Activated CD4-positive, alpha-beta T cell treated with anti-CD3 and anti-CD28 coated beads, Interleukin-2, amount 10 ng/mL, durations not matched to agents 24 days and 14 days (primary cell): Measurements from ENCODE around the gene MLST8. TPM values are rescaled to one million over a fixed set of nuclear protein-coding genes. Genes with fewer than 3 reads are reported as not detected.
"Not testable (repeated sequence)": the region's sequence is repeated elsewhere in the genome, so short reads cannot be mapped to it uniquely, and the experiment has no call there.

Source experiments
- DNase-seq: peaks from one replicate; pipeline ENCODE4 v3.0.0; 2022
- H3K27ac Mint-ChIP-seq: one replicate; pipeline ENCODE4 v1.8.0; 2022; ENCODE audit warnings: mild to moderate bottlenecking, mixed read lengths
- H3K27me3 Mint-ChIP-seq: one replicate; pipeline ENCODE4 v1.8.0; 2022; ENCODE audit warnings: mixed read lengths
- H3K36me3 Mint-ChIP-seq: one replicate; pipeline ENCODE4 v1.8.0; 2022; ENCODE audit warnings: low read depth, mild to moderate bottlenecking, mixed read lengths
- H3K4me1 Mint-ChIP-seq: one replicate; pipeline ENCODE4 v1.8.0; 2021; ENCODE audit warnings: mixed read lengths
- H3K4me3 Mint-ChIP-seq: one replicate; pipeline ENCODE4 v1.8.0; 2022; ENCODE audit warnings: mild to moderate bottlenecking, moderate library complexity, mixed read lengths
- H3K9me3 Mint-ChIP-seq: one replicate; pipeline ENCODE4 v1.8.0; 2021; ENCODE audit warnings: mixed read lengths
- intact Hi-C: fragments of 100-400 bp; cut with micrococcal nuclease; formaldehyde crosslinking; loops from one replicate; pipeline ENCODE4 v1.15.1; 2023
- total RNA-seq: library from RNA; stranded (reverse); gene quantifications from 2 replicates; pipeline ENCODE4 v1.2.3, GENCODE V29; 2022

MLST8 gene
- total RNA-seq, 1 donor from 2014 or later: 65.2 TPM

DNA sequence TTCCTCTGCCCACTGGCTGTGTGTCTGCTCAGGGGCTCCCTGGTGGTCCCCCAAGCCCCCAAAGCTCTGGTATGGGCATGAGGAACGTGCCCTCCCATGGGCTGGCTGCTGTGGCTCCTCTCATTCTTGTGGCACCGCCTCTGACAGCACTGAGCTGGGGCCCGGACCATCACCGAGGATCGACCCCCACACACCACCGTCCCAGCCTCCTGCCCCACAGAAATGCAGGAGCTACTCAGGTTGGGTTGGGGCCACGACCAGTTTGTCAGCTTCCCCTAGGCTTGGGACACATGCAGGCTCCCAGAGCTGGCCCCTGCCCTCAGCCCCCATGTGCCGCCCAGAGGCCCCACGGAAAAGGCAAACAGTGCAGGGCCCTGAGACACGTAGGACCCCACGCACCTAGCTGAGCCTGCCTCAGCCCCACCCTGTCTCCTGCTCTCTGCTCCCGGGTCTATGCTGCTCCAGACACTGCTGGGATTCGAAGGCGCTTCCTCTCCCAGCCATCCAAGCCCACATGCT lies 5.6 kb upstream of the MLST8 start:
- no peaks in the 10 kb centered on the region for H3K9me3 Mint-ChIP-seq
- intact Hi-C loops: loop anchor here (10.0 kb wide), 1 partner anchor 225 kb away; the partner anchor contains the start of gene CCNF
- H3K4me1 Mint-ChIP-seq: peaks cover 10% of the 10 kb centered on the region
- H3K27ac Mint-ChIP-seq: no peak overlapping the region
- H3K4me3 Mint-ChIP-seq: no peak overlapping the region
- H3K27me3 Mint-ChIP-seq: peaks cover 36% of the 10 kb centered on the region
- no peaks in the 10 kb centered on the region for H3K36me3 Mint-ChIP-seq
- no peak for DNase-seq

DNA sequence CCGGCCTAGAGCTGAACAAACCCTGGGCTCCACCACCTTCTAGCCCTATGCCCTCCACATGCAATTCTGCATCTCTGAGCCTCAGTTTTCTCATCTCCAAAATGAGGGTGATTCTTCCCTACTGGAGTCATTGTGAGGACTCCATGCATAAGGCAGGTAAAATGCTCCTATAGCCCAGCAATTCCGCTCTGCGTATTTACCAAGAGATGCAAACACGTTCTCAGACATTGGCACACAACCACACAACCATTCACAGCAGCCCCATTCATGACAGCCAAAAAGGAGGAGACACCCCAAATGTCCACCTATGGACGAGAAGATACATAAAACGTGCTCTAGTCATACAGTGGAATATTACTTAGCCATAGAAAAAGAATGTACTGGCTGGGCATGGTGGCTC lies 4.9 kb upstream of the MLST8 start:
- Mint-ChIP-seq H3K4me1 (peaks cover 9% of the 10 kb centered on the region), H3K9me3 (no peaks in the 10 kb centered on the region), H3K27ac (no peak overlapping the region), H3K36me3 (no peaks in the 10 kb centered on the region), H3K27me3 (peaks cover 30% of the 10 kb centered on the region), H3K4me3 (no peak overlapping the region)
- no peak for DNase-seq
- intact Hi-C loops: no loop called here

DNA sequence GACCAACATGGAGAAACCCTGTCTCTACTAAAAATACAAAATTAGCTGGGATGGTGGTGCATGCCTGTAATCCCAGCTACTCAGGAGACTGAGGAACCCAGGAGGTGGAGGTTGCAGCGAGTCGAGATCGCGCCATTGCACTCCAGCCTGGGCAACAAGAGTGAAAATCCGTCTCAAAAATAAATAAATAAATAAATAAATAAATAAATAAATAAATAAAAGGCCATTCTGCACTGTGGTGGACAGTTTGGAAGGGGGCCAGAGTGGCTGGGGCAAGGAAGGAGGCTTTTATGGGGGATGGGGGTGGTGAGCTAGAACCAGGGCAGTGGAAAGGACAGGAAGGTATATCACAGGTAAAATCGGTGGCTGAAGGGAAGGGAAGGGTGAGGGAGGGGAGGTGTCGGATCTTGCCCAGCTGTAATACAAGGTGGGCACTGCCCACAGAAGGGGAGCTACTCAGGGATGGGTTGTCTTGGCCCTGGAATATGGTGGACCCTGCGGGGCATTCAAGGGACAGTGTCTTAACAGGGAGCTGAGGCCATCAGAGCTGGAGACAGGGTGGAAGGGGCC lies 2.0 kb upstream of the MLST8 start:
- peaks cover 18% of the 10 kb centered on the region for H3K27me3 Mint-ChIP-seq
- peak overlapping the region; percentile 26 for H3K27ac Mint-ChIP-seq
- peak overlapping the region; percentile 90 for H3K4me3 Mint-ChIP-seq
- intact Hi-C loops, DNase-seq, H3K9me3 Mint-ChIP-seq: not testable (repeated sequence)
- peaks cover 15% of the 10 kb centered on the region for H3K4me1 Mint-ChIP-seq
- peaks cover 13% of the 10 kb centered on the region for H3K36me3 Mint-ChIP-seq

DNA sequence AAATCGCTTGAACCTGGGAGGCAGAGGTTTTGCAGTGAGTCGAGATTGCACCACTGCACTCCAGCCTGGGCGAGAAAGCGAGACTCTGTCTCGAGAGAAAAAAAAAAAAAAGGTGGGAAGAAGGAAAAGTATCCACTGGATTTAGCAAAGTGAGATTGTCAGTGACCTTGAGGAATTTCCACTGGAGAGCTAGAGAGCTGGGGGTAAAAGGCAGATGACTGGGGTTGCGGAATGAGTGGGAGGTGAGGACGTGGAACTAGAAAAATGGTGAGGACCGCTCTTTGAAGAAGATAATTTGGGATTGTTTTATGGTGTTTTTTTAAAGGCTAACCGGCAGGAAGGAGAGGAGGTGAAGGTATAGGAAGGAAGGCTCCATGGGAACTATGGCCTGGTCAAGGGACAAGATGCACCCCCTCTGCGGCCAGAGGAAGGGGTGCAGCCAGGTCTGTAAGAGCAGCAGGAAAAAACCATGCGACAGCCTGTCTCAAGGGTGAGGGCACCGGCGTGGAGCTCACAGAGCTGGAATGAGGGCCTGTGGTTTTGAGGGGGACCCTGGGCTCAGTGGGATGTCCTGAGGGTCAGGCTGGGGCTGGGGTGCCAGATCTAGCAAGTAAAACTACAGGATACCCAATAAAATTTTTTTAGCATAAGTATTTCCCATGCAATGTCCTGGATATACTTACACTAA lies 694 bp upstream of the MLST8 start:
- peaks cover 10% of the 10 kb centered on the region for H3K27me3 Mint-ChIP-seq
- H3K4me1 Mint-ChIP-seq: peaks cover 15% of the 10 kb centered on the region
- peak overlapping the region; percentile 90 for H3K4me3 Mint-ChIP-seq
- peaks cover 17% of the 10 kb centered on the region for H3K36me3 Mint-ChIP-seq
- DNase-seq: no peak
- peak overlapping the region; percentile 72 for H3K27ac Mint-ChIP-seq
- H3K9me3 Mint-ChIP-seq: no peaks in the 10 kb centered on the region
- intact Hi-C loops: loop anchor here (1.0 kb wide), 2 partner anchors 11 to 19 kb away; partner anchors contain the start of gene E4F1

DNA sequence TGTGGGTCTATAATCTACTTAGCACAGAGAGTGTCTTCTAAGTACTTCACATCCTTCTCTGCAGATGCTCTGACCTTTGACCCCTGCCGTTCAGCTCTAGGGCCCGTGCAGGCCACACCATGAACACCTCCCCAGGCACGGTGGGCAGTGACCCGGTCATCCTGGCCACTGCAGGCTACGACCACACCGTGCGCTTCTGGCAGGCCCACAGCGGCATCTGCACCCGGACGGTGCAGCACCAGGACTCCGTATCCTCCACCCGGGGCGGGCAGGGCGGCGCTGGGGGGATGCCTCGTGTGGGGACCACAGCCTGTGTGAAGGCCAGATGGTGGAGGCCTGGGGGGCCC lies 686 bp downstream of the MLST8 start:
- peaks cover 15% of the 10 kb centered on the region for H3K4me1 Mint-ChIP-seq
- peak overlapping the region; percentile 72 for H3K27ac Mint-ChIP-seq
- H3K27me3 Mint-ChIP-seq: peaks cover 4% of the 10 kb centered on the region
- H3K9me3 Mint-ChIP-seq: no peaks in the 10 kb centered on the region
- no peak for DNase-seq
- intact Hi-C loops: loop anchor here (1.0 kb wide), 2 partner anchors 9 to 17 kb away; partner anchors contain the start of gene E4F1
- peak overlapping the region; percentile 90 for H3K4me3 Mint-ChIP-seq
- peaks cover 20% of the 10 kb centered on the region for H3K36me3 Mint-ChIP-seq

DNA sequence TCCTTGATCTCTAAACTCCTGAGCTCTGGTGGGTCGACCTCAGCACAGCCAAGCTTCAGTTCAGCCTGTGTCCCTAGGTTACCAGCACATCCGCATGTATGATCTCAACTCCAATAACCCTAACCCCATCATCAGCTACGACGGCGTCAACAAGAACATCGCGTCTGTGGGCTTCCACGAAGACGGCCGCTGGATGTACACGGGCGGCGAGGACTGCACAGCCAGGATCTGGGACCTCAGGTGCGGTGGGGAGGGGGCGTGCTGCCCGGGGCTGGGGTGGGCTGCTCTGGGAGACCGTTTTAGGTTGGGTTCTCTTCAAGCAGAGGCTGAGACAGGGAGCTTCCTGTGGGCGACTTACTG lies 1.1 kb downstream of the MLST8 start:
- no peak for DNase-seq
- Mint-ChIP-seq H3K27ac (peak overlapping the region; percentile 72), H3K27me3 (peaks cover 4% of the 10 kb centered on the region), H3K36me3 (peaks cover 20% of the 10 kb centered on the region), H3K4me3 (peak overlapping the region; percentile 90), H3K4me1 (peaks cover 15% of the 10 kb centered on the region), H3K9me3 (no peaks in the 10 kb centered on the region)
- intact Hi-C loops: no loop called here

DNA sequence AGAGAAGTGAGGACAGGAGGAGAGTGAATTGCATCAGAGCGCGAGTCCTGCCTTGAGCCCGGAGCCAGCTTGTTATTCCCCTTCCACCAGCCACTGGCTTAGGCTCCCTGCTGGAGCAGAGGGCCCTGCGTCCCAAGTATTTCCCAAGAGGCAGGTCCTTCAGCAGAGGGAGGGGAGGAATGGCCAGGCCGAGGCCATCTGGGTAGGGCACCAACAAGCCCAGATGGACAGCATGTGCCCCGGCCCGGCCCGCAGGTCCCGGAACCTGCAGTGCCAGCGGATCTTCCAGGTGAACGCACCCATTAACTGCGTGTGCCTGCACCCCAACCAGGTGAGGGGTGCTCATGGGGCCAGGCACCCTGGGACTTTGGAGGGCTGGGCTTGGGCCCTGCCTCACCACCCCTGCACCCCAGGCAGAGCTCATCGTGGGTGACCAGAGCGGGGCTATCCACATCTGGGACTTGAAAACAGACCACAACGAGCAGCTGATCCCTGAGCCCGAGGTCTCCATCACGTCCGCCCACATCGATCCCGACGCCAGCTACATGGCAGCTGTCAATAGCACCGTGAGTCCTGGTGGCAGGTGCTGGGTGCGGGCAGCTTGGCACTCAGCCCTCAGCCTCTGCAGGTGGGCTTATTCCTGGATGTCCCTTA lies 1.7 kb downstream of the MLST8 start:
- intact Hi-C loops: no loop called here
- no peak overlapping the region for H3K27ac Mint-ChIP-seq
- DNase-seq: peak; percentile 65

GRCh38 chr16:2207872-2208271 lies 2.6 kb downstream of the MLST8 start:
- Mint-ChIP-seq H3K4me1 (peaks cover 22% of the 10 kb centered on the region), H3K9me3 (no peaks in the 10 kb centered on the region), H3K36me3 (peaks cover 29% of the 10 kb centered on the region), H3K4me3 (peak overlapping the region; percentile 90), H3K27me3 (no peaks in the 10 kb centered on the region), H3K27ac (peak overlapping the region; percentile 76)
- intact Hi-C loops: no loop called here
- no peak for DNase-seq

More for the DNA sequence above, 1.7 kb downstream of the MLST8 start:
- Mint-ChIP-seq H3K4me1 (peaks cover 17% of the 10 kb centered on the region), H3K9me3 (no peaks in the 10 kb centered on the region), H3K27me3 (peaks cover 4% of the 10 kb centered on the region), H3K4me3 (peak overlapping the region; percentile 90), H3K36me3 (peaks cover 22% of the 10 kb centered on the region)

DNA sequence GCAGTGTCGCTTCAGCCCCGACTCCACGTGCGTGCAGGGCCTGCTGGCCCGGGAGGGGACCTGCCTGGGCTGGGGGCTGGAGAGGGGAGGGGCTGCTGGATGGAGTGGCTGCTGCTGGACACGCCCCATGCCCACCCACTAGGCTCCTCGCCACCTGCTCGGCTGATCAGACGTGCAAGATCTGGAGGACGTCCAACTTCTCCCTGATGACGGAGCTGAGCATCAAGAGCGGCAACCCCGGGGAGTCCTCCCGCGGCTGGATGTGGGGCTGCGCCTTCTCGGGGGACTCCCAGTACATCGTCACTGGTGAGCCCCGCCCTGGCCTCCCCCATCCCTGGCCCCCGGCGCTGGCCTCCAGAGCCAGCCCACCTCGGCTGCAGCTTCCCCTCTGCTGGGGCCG lies 3.1 kb downstream of the MLST8 start:
- peak; percentile 62 for DNase-seq
- H3K9me3 Mint-ChIP-seq: no peaks in the 10 kb centered on the region
- no peak overlapping the region for H3K27ac Mint-ChIP-seq
- H3K36me3 Mint-ChIP-seq: peaks cover 32% of the 10 kb centered on the region
- intact Hi-C loops: no loop called here
- H3K4me1 Mint-ChIP-seq: peaks cover 26% of the 10 kb centered on the region
- no peaks in the 10 kb centered on the region for H3K27me3 Mint-ChIP-seq
- H3K4me3 Mint-ChIP-seq: no peak overlapping the region

- no peak for DNase-seq
- Mint-ChIP-seq H3K27me3 (no peaks in the 10 kb centered on the region), H3K4me3 (no peak overlapping the region), H3K4me1 (peaks cover 26% of the 10 kb centered on the region), H3K27ac (no peak overlapping the region), H3K36me3 (peaks cover 35% of the 10 kb centered on the region), H3K9me3 (no peaks in the 10 kb centered on the region)
- intact Hi-C loops: no loop called here
Measured at GRCh38 chr16:2208772-2209171, 3.5 kb downstream of the MLST8 start.

DNA sequence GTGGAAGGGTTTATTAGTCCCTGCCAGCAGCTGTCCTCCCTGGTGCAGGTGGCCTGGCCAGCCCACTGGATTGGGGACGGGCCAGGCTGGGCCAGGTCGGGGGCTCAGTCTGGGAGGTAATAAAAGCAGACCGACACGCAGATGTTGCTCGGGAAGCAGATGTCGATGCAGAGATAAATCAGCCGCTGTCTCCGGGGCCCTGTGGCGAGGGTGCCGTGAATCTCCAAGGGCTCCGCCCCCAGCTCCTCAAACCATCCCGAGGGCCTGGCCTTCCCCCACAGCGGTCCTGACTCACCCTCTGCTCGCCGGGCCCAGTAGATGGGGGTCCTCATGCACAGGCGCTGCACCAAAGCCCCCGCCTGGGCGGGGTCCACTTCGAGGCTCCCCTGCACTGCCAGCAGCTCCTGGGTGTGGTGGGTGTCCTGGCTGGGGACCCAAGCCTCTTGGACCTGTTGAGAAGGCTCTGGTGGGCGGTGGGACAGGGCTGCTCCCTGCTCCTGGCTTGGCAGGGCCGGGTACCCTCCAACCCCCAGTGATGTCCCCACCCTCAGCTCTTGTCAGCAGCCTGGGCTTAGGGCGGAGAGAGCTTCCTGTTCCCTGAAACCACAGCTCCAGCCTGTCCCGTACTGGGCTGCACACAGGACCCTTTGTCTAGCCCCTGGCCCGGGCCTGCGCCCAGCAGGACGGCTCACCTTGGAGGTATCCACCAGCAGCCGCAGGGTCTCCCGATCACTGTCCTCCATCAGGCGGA lies 4.2 kb downstream of the MLST8 start:
- peaks cover 35% of the 10 kb centered on the region for H3K36me3 Mint-ChIP-seq
- DNase-seq: no peak
- no peaks in the 10 kb centered on the region for H3K9me3 Mint-ChIP-seq
- H3K27me3 Mint-ChIP-seq: no peaks in the 10 kb centered on the region
- no peak overlapping the region for H3K4me3 Mint-ChIP-seq
- intact Hi-C loops: loop anchor here (10.0 kb wide), 1 partner anchor 205 kb away; the partner anchor contains the start of gene ZNF598
- no peak overlapping the region for H3K27ac Mint-ChIP-seq
- peaks cover 24% of the 10 kb centered on the region for H3K4me1 Mint-ChIP-seq

GRCh38 chr16:2210009-2210332 lies 4.7 kb downstream of the MLST8 start:
- Mint-ChIP-seq H3K27ac (no peak overlapping the region), H3K9me3 (no peaks in the 10 kb centered on the region), H3K27me3 (no peaks in the 10 kb centered on the region), H3K4me3 (no peak overlapping the region), H3K4me1 (peaks cover 21% of the 10 kb centered on the region), H3K36me3 (peaks cover 35% of the 10 kb centered on the region)
- no peak for DNase-seq
- intact Hi-C loops: loop anchor here (10.0 kb wide), 1 partner anchor 205 kb away; the partner anchor contains the start of gene ZNF598

- Mint-ChIP-seq H3K4me1 (peaks cover 21% of the 10 kb centered on the region), H3K4me3 (no peak within 1 kb of the TSS), H3K27ac (no peak within 1 kb of the TSS), H3K36me3 (peaks cover 35% of the 10 kb centered on the region), H3K9me3 (no peaks in the 10 kb centered on the region), H3K27me3 (no peaks in the 10 kb centered on the region)
- intact Hi-C loops: loop anchor here (10.0 kb wide), 1 partner anchor 206 kb away; the partner anchor contains the start of gene ZNF598
- DNase-seq: no peak
Measured at GRCh38 chr16:2210386-2211365, 5.4 kb downstream of the MLST8 start, which contains the start of gene BRICD5. Gene BRICD5, minus strand, starts transcription at chr16:2210863. Its CDS starts 30 bp downstream, at chr16:2210833.
